Cerebellar cortex (tissue), 1 donor: ENCODE measurements around the gene SLC26A1.

ENCODE experiments used
- DNase-seq: peaks from one replicate; pipeline ENCODE4 v3.0.0-alpha.2; 2015; ENCODE audit warnings: low spot score

Gene SLC26A1

GRCh38 chr4:998096-998691 lies 5.0 kb upstream of the SLC26A1 start:
- DNase-seq, result no peak

- no peak for DNase-seq
Observed at GRCh38 chr4:997375-998071, 4.3 kb upstream of the SLC26A1 start.

GRCh38 chr4:996997-997374 lies 3.8 kb upstream of the SLC26A1 start:
- no peak for DNase-seq

GRCh38 chr4:996030-996996 lies 3.1 kb upstream of the SLC26A1 start:
- no peak for DNase-seq

GRCh38 chr4:995311-996026 lies 2.3 kb upstream of the SLC26A1 start:
- DNase-seq, result no peak

DNA sequence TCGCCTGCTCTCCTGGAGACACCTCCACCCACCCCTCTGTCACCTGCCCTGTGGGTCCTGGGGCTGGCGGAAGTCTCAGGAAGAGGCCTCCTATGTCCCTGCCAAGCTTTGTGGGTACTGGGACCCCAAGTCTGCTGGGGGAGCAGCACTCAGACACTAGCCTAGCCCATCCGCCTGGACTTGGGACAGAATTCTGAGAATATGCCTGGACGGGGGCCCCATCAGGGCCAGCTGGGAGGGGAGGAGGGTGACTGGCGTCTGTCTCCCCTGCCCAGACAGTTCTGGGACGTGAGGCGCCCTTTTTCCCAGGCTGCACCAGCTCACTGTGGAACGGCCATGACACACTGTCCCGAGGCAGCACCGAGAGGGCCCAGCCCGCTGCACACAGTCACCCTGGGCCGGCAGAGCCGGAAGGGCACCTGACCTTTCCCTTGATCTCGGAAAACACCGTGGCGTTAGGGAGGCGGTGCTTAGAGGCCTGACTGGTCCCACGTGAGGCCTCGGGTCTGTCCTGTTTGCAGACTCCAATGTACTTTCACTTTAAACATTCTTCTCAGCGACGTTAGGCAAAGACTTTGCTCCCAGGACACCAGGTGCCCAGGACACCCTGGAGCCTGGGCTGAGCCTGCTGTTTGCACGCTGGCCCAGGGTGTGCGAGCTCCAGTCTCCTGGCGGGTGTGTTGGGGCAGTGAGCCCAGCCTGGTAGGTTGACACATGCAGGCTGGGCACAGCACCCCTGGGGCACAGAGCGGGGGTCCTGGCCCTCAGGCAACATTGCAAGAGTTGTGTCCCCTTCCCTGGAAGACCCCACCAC lies 700 bp downstream of the SLC26A1 start:
- DNase-seq, result no peak

DNA sequence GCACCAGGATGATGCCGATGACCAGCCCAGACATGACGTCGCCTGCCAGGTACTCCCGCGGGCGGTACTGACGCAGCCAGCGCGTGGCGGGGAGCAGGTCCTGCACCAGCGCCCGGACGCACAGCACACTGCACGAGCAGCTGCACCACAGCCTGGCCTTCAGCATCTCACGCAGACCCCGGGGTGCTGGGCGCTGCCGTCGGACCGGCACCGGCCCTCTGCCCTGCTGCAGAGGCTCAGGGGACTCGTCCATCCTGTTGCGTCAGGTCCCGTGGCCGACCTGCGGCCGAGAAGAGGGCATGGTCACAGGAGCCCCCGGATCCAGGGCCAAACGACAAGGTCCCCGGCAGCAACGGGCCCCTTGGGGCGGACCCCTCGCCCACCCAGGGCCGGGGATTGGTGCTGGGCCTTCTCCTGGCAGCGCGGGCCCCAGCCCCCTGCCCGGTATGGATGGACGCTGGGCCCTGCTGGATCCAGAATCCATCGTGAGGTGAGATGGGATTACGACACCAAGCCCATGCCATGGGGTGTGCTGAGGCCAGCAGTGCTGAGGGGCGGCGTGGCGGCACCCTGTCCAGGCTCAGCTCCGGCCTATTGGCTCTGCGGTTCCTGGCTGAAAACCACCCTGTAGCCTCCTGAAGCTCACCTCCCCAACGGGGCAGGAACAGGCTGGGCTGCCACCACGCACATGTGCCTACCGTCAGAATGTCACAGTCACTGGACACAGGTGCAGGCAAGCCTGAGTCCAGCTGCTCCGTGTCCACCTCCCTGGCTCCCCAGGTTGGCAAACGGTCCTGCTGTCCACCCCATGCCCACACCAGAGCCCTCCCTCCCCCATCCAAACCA lies 1.5 kb downstream of the SLC26A1 start:
- no peak for DNase-seq

DNA sequence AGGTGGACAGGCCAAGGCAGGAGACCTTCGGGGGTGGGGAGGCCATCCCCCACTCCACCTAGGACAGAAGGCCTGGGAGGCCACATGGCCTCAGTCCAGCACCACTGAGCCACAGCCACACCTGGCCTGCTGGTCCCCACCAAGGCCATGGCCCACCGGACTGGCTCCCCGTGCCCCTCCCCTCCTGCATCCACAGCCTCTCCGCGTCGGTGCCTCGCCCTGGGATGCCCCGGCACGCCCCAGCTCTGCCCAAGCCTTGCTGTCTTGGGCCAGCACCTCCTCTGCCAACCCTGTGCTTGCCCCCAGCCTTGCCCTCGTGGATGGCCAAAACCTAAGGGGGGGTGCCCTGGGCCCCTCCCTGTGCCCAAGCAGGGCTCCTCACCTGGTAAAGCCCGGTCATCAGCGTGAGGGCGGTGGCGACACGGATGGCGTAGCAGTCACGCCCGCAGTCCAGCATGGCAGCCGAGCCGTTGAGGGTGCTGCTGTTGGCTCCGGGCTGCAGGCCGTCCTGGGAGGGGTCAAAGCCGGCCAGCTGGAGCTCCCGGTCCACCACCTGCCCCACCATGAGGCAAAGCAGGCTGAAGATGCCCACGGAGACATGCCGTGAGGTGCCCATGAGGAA lies 2.3 kb downstream of the SLC26A1 start:
- no peak for DNase-seq

DNA sequence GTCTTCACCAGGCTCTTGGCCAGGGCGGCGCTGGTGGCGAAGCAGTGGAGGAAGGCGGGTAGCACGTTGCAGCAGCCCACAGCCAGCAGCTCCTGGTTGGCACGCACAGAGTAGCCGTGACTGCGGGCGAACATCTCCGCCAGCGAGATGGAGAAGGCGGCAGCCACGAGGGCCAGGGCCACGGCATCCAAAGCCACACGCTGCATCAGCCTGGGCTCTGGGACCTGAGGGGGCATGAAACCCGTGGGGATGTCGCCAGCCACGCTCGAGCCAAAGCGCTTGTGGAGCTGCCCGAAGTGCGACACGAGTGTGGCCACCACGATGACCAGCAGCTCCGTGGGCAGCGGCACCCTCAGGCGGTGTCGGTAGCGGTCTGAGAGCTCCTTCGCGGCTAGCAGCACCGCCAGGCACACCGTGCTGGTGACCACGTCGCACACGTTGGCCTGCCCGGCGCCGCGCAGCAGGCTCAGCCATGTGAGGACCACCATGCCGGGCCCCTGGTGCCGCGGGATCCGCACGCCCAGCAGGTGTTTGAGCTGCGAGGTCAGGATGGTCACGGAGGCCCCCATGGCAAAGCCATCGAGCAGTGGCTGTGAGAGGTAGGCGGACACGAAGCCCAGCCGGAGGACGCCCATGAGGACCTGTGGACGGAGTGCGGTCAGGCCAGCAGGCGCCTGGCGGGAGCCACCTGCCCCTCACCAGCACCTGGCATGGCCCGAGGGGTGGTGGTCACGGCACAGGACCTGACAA lies 3.3 kb downstream of the SLC26A1 start:
- DNase-seq, result no peak

DNA sequence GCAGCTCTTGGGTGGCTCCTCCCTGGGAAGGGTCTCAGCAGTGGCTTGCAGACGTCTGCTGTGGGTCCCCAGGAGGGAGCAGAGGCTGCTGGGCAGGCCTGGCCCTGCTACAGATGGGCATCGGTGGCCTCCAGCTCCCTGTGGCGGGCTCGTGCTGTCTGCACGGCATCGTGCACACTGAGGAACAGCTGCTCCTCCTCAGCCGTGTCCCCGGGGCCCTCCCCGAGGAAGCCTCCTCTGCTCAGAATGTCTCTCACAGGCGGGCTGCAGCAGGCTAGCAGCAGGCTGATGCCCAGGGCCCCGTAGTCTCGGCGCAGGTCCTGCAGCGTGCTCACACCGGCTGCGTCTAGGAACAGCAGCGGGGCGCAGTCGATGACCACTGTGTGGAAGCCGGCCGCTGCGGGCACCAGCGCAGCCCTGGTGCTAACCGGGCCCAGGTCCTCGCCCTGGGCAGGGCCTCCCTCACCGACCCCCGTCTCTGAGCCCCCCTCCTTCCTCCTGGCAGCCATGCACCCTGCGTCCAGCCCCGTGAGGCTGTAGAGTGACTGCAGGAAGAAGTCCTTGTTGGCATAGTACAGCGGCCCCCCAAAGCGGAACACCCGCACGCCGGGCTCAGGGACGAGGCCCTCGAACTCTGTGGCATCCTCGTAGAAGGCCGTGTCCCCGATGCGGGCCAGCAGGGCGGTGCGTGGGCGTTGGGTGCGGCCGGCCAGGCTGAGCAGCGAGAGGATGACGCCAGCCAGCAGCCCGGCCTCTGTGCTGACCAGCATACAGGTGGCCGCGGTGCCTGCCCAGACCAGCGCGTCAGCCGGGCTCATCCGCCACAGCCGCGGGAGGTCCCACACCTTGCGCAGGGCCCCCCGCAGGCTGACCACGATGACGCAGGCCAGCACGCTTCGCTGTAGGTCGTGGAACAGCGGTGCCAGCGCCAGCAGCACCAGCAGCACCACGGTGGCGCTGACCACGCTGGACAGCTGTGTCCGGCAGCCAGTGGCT lies 4.2 kb downstream of the SLC26A1 start:
- no peak for DNase-seq

- no peak for DNase-seq
Observed at GRCh38 chr4:987624-988513, 5.3 kb downstream of the SLC26A1 start.

DNA sequence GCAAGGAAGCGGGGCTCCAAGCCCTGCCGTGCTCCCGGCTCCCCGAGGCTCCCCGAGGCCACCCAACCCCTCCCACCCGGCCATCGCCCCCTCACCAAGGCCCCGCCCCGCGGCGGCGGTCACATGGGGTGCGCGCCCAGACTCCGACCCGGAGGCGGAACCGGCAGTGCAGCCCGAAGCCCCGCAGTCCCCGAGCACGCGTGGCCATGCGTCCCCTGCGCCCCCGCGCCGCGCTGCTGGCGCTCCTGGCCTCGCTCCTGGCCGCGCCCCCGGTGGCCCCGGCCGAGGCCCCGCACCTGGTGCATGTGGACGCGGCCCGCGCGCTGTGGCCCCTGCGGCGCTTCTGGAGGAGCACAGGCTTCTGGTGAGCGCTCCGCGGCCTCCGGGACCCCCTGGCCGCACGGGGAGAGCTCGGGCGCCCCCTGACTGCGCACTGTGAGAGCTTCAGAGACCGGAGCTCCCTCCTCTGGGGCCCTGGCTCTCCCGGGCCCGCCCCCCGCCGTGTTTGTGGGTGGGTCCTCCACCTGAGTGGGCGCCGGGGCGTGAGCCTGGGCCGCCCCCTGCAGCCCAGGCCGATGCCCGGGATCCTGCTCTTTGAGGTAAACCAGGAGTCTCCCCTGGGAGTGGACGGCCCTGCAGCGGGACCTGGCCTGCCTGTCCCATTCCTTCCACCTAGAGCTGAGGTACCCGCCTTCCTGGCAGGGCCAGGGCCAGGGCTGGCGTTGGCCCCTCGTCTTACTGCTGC lies 6.2 kb downstream of the SLC26A1 start, which contains the start of gene IDUA:
TSS of gene IDUA (plus strand) at position 166 of the 745 bp plus-strand sequence. CDS start at position 207, 41 bp downstream.
- peak; percentile 73 for DNase-seq

DNA sequence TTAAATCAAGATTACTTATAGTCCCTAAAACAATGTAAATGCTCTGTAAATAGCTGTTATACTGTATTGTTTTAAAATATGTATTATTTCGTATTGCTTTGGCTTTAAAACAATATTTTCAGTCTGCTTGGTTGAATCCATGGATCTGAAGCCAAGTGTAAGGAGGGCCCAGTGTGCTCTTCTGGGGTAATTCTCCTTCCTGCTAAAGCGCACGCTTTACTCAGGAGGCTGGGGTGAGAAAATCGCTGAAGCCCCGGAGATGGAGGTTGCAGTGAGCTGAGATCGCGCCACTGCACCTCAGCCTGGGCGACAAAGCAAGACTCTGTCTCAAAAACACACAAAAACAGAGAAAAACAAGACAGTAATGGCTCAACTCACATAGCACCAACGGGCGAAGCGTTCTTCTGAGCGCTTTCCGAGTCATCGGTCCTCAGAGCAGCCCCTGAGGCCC lies 6.8 kb downstream of the SLC26A1 start:
- peak; percentile 57 for DNase-seq

DNA sequence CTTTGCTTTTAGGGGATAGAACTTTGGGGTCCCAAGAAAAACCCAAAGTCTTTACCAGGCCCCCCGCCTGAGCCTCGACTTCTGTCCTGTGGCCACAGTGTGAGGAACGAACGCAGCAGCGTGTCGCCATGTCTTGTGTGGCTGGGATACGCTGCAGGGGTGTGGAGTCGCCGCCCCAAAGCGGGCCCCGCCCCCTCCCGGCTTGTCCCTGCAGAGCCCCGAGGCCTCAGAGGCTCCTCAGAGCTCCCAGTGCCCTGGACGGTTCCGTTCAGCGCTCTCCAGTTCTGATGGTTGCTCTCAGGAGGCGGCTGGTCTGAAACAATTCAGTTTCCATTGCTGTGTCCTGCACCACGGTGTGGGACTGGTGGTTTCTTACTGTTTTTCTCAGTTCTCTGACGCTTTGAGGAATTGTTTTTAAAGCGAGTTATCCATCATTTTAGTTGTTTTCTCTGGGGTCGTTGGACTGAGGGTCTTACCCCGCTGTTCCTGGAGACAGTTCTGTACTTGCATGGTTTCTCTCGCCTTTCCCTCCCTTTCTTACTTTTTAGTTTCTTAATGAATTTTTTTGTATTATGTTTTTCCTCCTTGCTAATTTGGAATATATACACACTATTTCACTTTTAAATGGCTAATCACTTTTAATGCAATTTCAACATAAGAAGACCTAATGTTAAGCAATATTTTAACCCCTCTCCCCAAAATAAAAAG lies 7.9 kb downstream of the SLC26A1 start:
- DNase-seq, result peak; percentile 73
